Keratinocyte (primary cell): ENCODE results near the gene SMLR1.

ENCODE experiments used
- EZH2 ChIP-seq: IDR thresholded peaks from one replicate; pipeline ENCODE4 v1.6.1; 2012; ENCODE audit warnings: inconsistent platforms, mild to moderate bottlenecking, low read length, moderate library complexity
- TF ChIP-seq, protein P1 (sequence below), 3 experiments: IDR thresholded peaks in 1 of 3; conservative IDR thresholded peaks in 1 of 3; optimal IDR thresholded peaks in 1 of 3; 2 replicates in 2 of 3; 3 replicates in 1 of 3; pipeline versions ENCODE3 to v1.5.1; 2011; ENCODE audit warnings: low read length in 3 of 3, mild to moderate bottlenecking in 3 of 3, moderate library complexity in 2 of 3, control low read depth in 1 of 3, inconsistent platforms in 1 of 3; ENCODE audit not compliant: insufficient read depth in 2 of 3; ENCODE audit errors: extremely low read depth in 1 of 3

DNA sequence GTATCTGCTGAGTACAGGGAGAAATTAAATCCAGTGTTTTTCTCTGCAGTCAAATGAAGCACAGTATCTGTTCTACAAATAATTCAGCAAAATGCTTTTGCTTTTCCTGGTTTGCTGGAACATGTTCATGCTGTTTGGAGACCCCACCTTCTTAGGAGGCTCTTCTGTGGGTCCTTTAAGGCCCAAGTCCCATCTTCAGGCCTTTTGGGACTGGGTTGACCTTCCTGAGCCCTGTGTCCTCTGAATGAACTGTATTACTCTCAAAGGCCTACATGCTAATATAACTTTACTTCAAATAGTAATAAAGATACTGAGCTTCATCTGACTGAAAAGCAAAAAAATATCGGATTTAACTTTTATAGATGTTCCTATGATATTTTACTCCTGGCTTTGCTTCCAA lies 19.3 kb downstream of the SMLR1 start:
- TF ChIP-seq, protein P1, sequence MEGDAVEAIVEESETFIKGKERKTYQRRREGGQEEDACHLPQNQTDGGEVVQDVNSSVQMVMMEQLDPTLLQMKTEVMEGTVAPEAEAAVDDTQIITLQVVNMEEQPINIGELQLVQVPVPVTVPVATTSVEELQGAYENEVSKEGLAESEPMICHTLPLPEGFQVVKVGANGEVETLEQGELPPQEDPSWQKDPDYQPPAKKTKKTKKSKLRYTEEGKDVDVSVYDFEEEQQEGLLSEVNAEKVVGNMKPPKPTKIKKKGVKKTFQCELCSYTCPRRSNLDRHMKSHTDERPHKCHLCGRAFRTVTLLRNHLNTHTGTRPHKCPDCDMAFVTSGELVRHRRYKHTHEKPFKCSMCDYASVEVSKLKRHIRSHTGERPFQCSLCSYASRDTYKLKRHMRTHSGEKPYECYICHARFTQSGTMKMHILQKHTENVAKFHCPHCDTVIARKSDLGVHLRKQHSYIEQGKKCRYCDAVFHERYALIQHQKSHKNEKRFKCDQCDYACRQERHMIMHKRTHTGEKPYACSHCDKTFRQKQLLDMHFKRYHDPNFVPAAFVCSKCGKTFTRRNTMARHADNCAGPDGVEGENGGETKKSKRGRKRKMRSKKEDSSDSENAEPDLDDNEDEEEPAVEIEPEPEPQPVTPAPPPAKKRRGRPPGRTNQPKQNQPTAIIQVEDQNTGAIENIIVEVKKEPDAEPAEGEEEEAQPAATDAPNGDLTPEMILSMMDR (optimal IDR thresholded peaks at IDR 0.05 in 1 of 3, IDR thresholded peaks at IDR 0.05 in 1 of 3, conservative IDR thresholded peaks at IDR 0.05 in 1 of 3; ENCODE audit: extremely low read depth in 1 of 3, insufficient read depth in 2 of 3, low read length in 3 of 3), result no peak
- no peak for TF ChIP-seq EZH2
